ENCODE results near the gene CTF1.
"Not testable (repeated sequence)": the region's sequence is repeated elsewhere in the genome, so short reads cannot be mapped to it uniquely, and the experiment has no call there.

The CTF1 gene

GRCh38 chr16:30896261-30896888 lies at the start of gene CTF1:
Gene CTF1, plus strand, starts transcription at chr16:30896614. Its CDS starts 30 bp downstream, at chr16:30896644.
- no peak for TF ChIP-seq CTCF (IDR thresholded peaks at IDR 0.05; ENCODE audit: extremely low read depth, missing control alignments)
- DNase-seq (ENCODE audit: low spot score) = peak; percentile 38

GRCh38 chr16:30846649-30847402 lies 49.6 kb upstream of the CTF1 start:
- DNase-seq (ENCODE audit: low spot score) = no peak
- no peak for TF ChIP-seq CTCF (IDR thresholded peaks at IDR 0.05; ENCODE audit: extremely low read depth, missing control alignments)

GRCh38 chr16:30850246-30850645 lies 46.2 kb upstream of the CTF1 start:
- no peak for TF ChIP-seq CTCF (IDR thresholded peaks at IDR 0.05; ENCODE audit: extremely low read depth, missing control alignments)

GRCh38 chr16:30853758-30854157 lies 42.7 kb upstream of the CTF1 start:
- TF ChIP-seq CTCF (IDR thresholded peaks at IDR 0.05; ENCODE audit: extremely low read depth, missing control alignments) = no peak
- no peak for DNase-seq (ENCODE audit: low spot score)

More at GRCh38 chr16:30850246-30850645, 46.2 kb upstream of the CTF1 start:
- DNase-seq (ENCODE audit: low spot score) = no peak

GRCh38 chr16:30858111-30858495 lies 38.3 kb upstream of the CTF1 start:
- no peak for TF ChIP-seq CTCF (IDR thresholded peaks at IDR 0.05; ENCODE audit: extremely low read depth, missing control alignments)
- no peak for DNase-seq (ENCODE audit: low spot score)

- no peak for DNase-seq (ENCODE audit: low spot score)
- no peak for TF ChIP-seq CTCF (IDR thresholded peaks at IDR 0.05; ENCODE audit: extremely low read depth, missing control alignments)
Measured at GRCh38 chr16:30858829-30859423, 37.5 kb upstream of the CTF1 start.

GRCh38 chr16:30860729-30861128 lies 35.7 kb upstream of the CTF1 start:
- DNase-seq (ENCODE audit: low spot score) = not testable (repeated sequence)

- DNase-seq (ENCODE audit: low spot score) = not testable (repeated sequence)
Measured at GRCh38 chr16:30863178-30863577, 33.2 kb upstream of the CTF1 start.
